ENCODE results near the gene ATP6V0C.
A peak's percentile ranks its signal among the peaks of the same experiment; 100 is the strongest.
"Not testable (repeated sequence)": the region's sequence is repeated elsewhere in the genome, so short reads cannot be mapped to it uniquely, and the experiment has no call there.

Gene ATP6V0C

GRCh38 chr16:2529961-2530628, 16.3 kb downstream of the ATP6V0C start:
- DNase-seq, result no peak

DNA sequence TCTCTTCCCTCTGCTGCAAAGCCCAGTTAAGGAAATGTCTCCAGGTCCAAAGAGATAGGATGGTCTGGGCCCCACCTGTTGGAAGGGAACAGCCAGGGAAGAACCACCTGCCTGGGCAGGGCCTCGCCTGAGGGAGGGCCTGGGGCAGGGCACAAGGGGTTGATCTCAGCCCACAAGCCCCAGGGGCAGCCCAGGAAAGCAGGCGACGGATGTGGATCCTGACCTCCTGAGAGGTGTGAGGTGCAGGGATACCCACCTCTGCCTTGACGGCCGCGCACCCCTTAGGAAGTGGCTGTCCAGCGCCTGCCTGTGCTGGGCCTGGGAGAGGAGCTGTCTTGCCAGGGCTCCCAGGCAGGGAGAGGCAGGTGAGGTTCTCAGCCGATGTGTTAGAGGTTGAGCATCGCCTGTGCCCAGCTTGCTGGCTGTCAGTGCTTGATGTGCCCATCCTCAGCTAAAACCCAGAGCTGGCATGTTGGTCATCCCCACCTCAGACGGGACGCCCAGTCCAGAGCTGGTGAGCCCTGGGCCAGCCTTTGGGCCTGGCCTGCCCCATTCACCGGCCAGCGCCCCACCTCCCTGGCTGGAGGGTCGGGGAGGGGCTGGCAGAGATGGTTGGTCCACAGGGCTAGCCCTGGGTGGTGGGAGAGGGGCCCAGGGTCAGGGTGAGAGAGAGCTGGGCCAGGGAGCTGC, 17.0 kb downstream of the ATP6V0C start:
- DNase-seq, result no peak

- DNase-seq, result no peak
These were observed 17.6 kb downstream of the ATP6V0C start, which contains the start of gene CEMP1 for GRCh38 chr16:2531371-2531695. CEMP1 (minus strand) TSS chr16:2531408; CDS start chr16:2531073, 335 bp downstream.

- DNase-seq, result peak; percentile 98
These were observed 18.1 kb downstream of the ATP6V0C start for GRCh38 chr16:2531696-2532493.

DNA sequence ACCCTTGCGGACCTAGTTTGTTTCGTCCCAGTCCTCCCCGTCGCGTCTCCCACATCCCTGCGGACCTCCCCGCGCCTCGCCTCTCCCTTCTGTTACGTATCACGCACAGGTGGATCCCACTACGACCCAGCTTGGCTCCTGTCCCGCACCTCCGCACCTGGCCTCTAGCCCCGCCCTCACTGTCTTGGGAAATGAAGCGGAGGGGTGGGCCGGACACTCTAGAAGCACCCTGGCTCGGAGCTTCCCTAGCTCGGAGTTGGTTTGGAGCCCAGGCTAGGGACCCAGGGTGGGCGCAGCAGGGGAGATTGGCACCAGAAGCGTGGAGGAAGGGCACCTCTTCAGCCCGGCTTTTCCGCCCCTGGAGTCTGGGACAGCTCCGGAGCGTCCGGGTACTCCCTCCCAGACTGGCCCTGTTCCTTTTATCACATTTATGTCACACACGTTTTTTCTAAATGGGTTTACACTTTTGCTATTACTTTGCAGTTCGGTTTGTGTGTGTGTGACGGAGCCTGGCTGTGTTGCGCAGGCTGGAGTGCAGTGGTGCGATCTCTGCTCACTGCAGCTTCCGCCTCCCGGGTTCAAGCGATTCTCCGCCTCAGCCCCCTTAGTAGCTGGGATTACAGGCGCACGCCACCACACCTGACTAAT, 18.9 kb downstream of the ATP6V0C start:
- peak; percentile 73 to 78 for DNase-seq

DNA sequence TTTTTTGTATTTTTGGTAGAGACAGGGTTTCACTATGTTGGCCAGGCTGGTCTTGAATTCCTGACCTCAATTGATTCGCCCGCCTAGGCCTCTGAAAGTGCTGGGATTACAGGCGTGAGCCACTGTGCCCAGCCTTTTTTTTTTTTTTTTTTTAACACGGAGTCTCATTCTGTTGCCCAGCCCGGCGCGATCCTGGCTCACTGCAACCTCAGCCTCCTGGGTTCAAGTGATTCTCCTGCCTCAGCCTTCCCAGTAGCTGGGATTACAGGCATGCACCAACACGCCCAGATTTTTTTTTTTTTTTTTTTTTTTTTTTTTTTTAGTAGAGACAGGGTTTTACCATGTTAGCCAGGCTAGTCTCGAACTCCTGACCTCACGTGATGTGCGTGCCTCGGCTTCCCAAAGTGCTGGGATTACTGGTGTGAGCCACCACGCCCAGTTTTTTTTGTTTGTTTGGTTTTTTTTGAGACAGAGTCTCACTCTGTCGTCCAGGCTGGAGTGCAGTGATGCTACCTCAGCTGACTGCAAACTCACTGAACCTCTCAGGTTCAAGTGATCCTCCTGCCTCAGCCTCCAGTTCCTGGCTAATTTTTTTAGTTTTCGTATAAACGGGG, 19.5 kb downstream of the ATP6V0C start:
- not testable (repeated sequence) for DNase-seq

DNA sequence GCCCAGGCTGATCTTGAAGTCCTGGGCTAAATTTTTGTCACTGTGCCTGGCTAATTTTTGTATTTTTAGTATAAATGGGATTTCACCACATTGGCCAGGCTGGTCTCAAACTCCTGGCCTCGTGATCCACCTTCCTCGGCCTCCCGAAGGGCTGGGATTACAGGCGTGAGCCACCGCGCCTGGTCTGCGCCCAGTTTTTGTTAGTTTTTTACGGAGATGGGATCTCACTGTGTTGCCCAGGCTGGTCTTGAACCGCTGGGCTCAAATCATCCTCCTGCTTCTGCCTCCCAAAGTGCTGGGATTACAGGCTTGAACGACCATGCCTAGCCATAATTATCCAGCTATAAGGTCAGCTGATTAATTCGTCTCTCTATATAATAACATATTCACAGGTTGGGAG, 20.2 kb downstream of the ATP6V0C start:
- no peak for DNase-seq

DNA sequence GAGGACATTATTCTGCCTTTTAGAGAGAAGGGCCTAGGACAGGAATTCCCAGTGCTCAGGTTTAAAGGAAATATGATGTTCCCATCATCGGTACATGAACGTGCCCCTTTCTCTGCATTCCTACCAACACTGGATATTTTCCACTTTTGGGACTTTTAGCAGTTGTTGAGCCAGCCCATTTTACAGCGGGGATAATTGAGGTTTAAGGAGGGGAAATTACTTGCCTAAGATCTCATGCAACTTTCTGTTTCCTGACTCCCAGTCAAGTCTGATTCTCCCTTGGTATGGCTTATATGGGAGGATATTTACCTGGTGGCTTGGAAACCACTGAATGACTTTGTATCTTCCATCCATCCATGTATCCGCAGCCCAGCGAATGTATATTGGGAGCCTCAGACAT, 20.6 kb downstream of the ATP6V0C start:
- DNase-seq, result not testable (repeated sequence)

DNA sequence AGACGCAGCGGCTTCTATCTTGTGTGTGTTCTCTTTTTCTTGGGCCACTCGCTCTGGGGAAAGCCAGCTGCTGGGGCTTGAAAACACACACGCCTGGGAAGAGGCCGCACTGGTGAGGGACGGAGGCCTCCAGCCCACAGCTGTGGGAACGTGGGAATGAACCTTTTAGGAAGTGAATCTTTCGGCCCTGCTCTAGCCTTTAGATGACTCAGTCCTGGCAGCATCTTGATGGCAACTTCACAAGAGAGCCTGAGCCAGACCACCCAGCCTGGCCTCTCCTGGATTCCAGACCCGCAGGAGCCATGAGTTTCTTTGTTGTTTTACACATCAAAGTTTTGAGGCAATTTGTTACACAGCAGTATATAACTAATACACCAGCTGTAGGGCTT, 21.9 kb downstream of the ATP6V0C start:
- no peak for DNase-seq

GRCh38 chr16:2537451-2538379, 24.0 kb downstream of the ATP6V0C start, which contains the start of gene PDPK1:
PDPK1 (plus strand) TSS chr16:2538021; CDS start chr16:2538113, 92 bp downstream.
- peak; percentile 94 to 97 for DNase-seq

GRCh38 chr16:2539192-2539844, 25.6 kb downstream of the ATP6V0C start:
- not testable (repeated sequence) for DNase-seq

- peak; percentile 70 to 72 for DNase-seq
These were observed 26.2 kb downstream of the ATP6V0C start for GRCh38 chr16:2539845-2540458.

- not testable (repeated sequence) for DNase-seq
These were observed 27.2 kb downstream of the ATP6V0C start for GRCh38 chr16:2540912-2541311.

DNA sequence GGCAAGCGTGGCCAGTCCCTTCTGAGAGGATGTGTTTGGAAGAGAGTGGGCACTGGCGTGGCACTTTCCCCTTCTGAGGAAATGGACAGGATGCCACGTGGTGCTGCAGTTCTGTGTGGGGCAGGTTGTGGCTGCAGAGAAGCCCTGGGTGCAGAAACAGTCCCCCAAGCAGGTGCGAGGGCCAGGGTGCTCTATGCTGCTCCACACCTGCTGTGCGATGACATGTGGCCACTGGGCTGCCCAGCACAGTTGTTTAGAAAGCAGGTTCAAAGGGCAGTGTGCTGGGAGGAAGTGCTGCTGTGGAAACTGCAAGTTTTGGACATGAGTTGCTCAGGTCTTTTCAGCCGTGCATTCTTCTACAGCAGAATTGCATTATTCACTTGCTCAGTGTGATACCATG, 27.7 kb downstream of the ATP6V0C start:
- not testable (repeated sequence) for DNase-seq

- DNase-seq, result not testable (repeated sequence)
These were observed 30.0 kb downstream of the ATP6V0C start for GRCh38 chr16:2543771-2544170.

- not testable (repeated sequence) for DNase-seq
These were observed 36.6 kb downstream of the ATP6V0C start for GRCh38 chr16:2550283-2550878.

- not testable (repeated sequence) for DNase-seq
These were observed 37.7 kb downstream of the ATP6V0C start for GRCh38 chr16:2551420-2551889.

- not testable (repeated sequence) for DNase-seq
These were observed 41.1 kb downstream of the ATP6V0C start for GRCh38 chr16:2554709-2555425.

- not testable (repeated sequence) for DNase-seq
These were observed 43.4 kb downstream of the ATP6V0C start for GRCh38 chr16:2557150-2557549.
